GM15510 (cell line): ENCODE results near the gene POLR3C.

Experiments used
- POLR2A ChIP-seq: IDR thresholded peaks from 3 replicates; pipeline ENCODE4 v1.6.1; 2011; ENCODE audit warnings: borderline replicate concordance; ENCODE audit not compliant: insufficient read length; ENCODE audit errors: extremely low read depth

The POLR3C gene

GRCh38 chr1:145891587-145892485 is 67.8 kb downstream of the POLR3C start:
- TF ChIP-seq POLR2A, result no peak

DNA sequence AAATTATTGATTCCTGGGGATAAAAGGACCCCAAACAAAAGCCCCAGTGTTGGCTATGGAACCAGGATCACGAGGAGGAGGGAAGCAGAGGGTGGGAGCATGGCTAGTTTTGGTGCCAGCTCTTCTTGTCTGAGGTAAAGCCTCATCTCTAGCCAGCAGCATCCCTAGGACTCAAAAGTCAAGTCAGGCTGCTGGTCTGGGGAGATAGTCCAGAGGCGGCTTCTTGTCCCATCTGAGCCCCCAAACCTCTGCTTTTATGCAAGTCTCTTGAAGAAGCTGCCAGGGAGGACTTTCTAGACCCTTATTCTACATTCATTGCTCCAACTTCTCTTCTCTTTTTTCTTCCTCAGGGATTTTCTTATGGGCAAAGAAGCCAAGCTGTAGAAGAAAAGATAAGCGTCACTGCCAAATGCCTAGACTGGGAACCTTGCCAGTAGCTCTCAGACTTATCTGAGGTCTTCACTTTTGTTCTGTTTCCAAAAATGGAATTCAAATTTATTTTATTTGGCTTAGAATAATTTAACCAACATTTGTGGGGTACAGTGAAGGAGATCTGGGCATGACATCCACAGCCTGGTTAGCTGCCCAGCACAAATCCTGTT is 68.6 kb downstream of the POLR3C start:
- TF ChIP-seq POLR2A, result no peak

GRCh38 chr1:145893306-145894055 is 69.5 kb downstream of the POLR3C start:
- no peak for TF ChIP-seq POLR2A
